HG03060 (cell line): ENCODE measurements around the gene GJA5.
"Not testable (repeated sequence)": the region's sequence is repeated elsewhere in the genome, so short reads cannot be mapped to it uniquely, and the experiment has no call there.

ENCODE experiments used
- ATAC-seq: cut with Tn5 transposase; IDR thresholded peaks from one replicate; pipeline ENCODE4 v1.9.1; 2021; ENCODE audit warnings: low read depth, moderate number of reproducible peaks; ENCODE audit not compliant: unreplicated experiment

GJA5 gene

GRCh38 chr1:147734291-147734841 lies 26.0 kb downstream of the GJA5 start:
- ATAC-seq: not testable (repeated sequence)

- ATAC-seq: no peak
Observed at GRCh38 chr1:147729315-147729714, 31.1 kb downstream of the GJA5 start.

- no peak for ATAC-seq
Observed at GRCh38 chr1:147726168-147726567, 34.2 kb downstream of the GJA5 start.

- ATAC-seq: no peak
Observed at GRCh38 chr1:147725685-147726084, 34.7 kb downstream of the GJA5 start.

GRCh38 chr1:147723691-147724323 lies 36.6 kb downstream of the GJA5 start:
- no peak for ATAC-seq

- ATAC-seq: no peak
Observed at GRCh38 chr1:147722124-147722523, 38.3 kb downstream of the GJA5 start.

GRCh38 chr1:147721716-147722115 lies 38.7 kb downstream of the GJA5 start:
- no peak for ATAC-seq

- no peak for ATAC-seq
Observed at GRCh38 chr1:147720557-147720956, 39.8 kb downstream of the GJA5 start.

- ATAC-seq: no peak
Observed at GRCh38 chr1:147719711-147720225, 40.6 kb downstream of the GJA5 start.

- ATAC-seq: no peak
Observed at GRCh38 chr1:147719029-147719698, 41.2 kb downstream of the GJA5 start.

- ATAC-seq: no peak
Observed at GRCh38 chr1:147717706-147718097, 42.7 kb downstream of the GJA5 start.

- no peak for ATAC-seq
Observed at GRCh38 chr1:147717051-147717705, 43.2 kb downstream of the GJA5 start.

GRCh38 chr1:147712605-147713004 lies 47.8 kb downstream of the GJA5 start:
- no peak for ATAC-seq
